Middle frontal gyrus (tissue), 1 donor: Measurements from ENCODE around the gene PRKACA.

ENCODE experiments used
- DNase-seq: peaks from one replicate; pipeline ENCODE4 v3.0.0-alpha.2; 2015; ENCODE audit warnings: low spot score; ENCODE audit errors: extremely low spot score

Gene PRKACA

GRCh38 chr19:14072535-14073260 is 44.9 kb downstream of the PRKACA start, which contains the start of gene MISP3:
TSS of gene MISP3 (plus strand) at chr19:14072786. CDS start at chr19:14073310, 524 bp downstream.
- DNase-seq, result no peak

- DNase-seq, result no peak
Measured at GRCh38 chr19:14070268-14071050, 47.1 kb downstream of the PRKACA start.

- no peak for DNase-seq
Measured at GRCh38 chr19:14066134-14066533, 51.4 kb downstream of the PRKACA start.

- no peak for DNase-seq
Measured at GRCh38 chr19:14063105-14063504, 54.5 kb downstream of the PRKACA start.

- no peak for DNase-seq
Measured at GRCh38 chr19:14062558-14062855, 55.1 kb downstream of the PRKACA start.

GRCh38 chr19:14061751-14062557 is 55.6 kb downstream of the PRKACA start, which contains the start of gene PALM3:
TSS of gene PALM3 (minus strand) at chr19:14062076. CDS start at chr19:14061980, 96 bp downstream.
- DNase-seq, result no peak

- no peak for DNase-seq
Measured at GRCh38 chr19:14061081-14061749, 56.3 kb downstream of the PRKACA start.

GRCh38 chr19:14059652-14060155 is 57.9 kb downstream of the PRKACA start:
- no peak for DNase-seq

GRCh38 chr19:14059093-14059480 is 58.5 kb downstream of the PRKACA start:
- no peak for DNase-seq

- DNase-seq, result no peak
Measured at GRCh38 chr19:14058182-14059092, 59.1 kb downstream of the PRKACA start.

GRCh38 chr19:14056741-14057356 is 60.7 kb downstream of the PRKACA start:
- DNase-seq, result no peak

GRCh38 chr19:14056069-14056666 is 61.4 kb downstream of the PRKACA start:
- no peak for DNase-seq

GRCh38 chr19:14055396-14055795 is 62.2 kb downstream of the PRKACA start:
- DNase-seq, result no peak

- no peak for DNase-seq
Measured at GRCh38 chr19:14054721-14055120, 62.8 kb downstream of the PRKACA start.

- DNase-seq, result no peak
Measured at GRCh38 chr19:14054099-14054498, 63.5 kb downstream of the PRKACA start.

GRCh38 chr19:14053500-14053899 is 64.1 kb downstream of the PRKACA start:
- DNase-seq, result no peak

- no peak for DNase-seq
Measured at GRCh38 chr19:14053032-14053431, 64.5 kb downstream of the PRKACA start.

- no peak for DNase-seq
Measured at GRCh38 chr19:14052470-14052869, 65.1 kb downstream of the PRKACA start.

- no peak for DNase-seq
Measured at GRCh38 chr19:14051980-14052379, 65.6 kb downstream of the PRKACA start.
